Pulmonary artery endothelial cell (primary cell): ENCODE data around the gene CALHM4. TPM values are rescaled to one million over a fixed set of nuclear protein-coding genes. Genes with fewer than 3 reads are reported as not detected.

Source experiments
- DNase-seq: peaks from one replicate; pipeline ENCODE4 v3.0.0-alpha.2; 2011; ENCODE audit warnings: low read depth, low spot score
- total RNA-seq: library from RNA; depleted of rRNA; stranded (reverse); fragments of >200 nt; gene quantifications from 2 replicates; pipeline ENCODE4 v1.2.3, GENCODE V29; 2014

CALHM4 gene, protein sequence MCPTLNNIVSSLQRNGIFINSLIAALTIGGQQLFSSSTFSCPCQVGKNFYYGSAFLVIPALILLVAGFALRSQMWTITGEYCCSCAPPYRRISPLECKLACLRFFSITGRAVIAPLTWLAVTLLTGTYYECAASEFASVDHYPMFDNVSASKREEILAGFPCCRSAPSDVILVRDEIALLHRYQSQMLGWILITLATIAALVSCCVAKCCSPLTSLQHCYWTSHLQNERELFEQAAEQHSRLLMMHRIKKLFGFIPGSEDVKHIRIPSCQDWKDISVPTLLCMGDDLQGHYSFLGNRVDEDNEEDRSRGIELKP
- 0.13 and 0.28 TPM in 2 replicates for total RNA-seq

DNA sequence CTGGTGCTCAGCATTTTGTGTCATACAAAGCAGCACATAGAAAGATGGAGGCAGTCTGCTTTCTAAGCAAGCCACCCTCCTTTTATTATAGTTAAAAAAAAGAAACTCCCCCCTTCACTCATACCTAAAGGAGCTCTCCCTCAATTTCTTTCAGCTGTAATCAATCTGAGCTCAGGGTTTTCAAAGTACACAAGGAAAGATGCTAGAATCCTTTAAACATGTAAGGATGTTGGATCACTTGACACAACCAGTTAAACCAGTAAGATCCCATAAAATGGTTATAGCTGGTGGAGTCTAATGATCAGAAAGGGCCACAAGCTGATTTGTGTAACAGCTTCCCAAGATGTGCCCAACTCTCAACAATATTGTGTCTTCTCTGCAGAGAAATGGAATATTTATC lies at the start of gene CALHM4:
CALHM4 (plus strand) TSS at position 301 of the 400 bp plus-strand sequence; CDS start at position 344, 43 bp downstream.
- no peak for DNase-seq

DNA sequence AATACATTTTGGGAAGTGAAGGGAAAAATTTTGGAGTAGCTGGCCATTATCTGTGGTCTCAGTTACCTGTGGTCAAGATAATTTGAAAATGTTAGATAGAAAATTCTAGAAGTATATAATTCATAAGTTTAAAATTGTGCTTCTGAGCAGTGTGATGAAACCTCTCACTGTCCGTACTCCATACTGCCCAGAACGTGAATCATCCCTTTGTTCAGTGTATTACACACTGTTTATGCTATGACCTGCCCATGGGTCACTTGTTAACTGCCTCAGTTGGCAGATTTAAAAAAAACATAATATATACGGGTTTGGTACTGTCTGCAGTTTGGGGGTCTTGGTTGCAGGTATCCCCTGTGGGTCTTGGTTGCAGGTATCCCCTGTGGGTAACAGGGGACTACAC lies 46.2 kb upstream of the CALHM4 start:
- no peak for DNase-seq

DNA sequence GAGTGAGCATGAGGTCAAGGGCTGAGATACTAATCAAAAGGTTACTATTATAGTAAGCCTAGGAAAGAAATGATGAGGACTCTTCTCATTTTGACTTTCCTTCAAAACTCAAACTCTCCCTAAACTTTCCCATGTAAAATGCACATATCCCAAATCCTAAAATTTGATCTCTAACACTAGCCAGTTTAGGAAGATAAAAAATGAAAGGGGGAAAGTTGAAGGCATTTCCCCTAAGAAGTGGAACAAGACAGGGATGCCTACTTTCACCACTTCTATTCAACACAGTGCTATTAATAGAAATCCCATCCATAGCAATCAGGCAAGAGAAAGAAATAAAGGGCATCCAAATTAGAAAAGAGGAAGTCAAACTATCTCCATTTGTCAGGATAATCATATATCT lies 45.0 kb upstream of the CALHM4 start:
- DNase-seq: no peak

DNA sequence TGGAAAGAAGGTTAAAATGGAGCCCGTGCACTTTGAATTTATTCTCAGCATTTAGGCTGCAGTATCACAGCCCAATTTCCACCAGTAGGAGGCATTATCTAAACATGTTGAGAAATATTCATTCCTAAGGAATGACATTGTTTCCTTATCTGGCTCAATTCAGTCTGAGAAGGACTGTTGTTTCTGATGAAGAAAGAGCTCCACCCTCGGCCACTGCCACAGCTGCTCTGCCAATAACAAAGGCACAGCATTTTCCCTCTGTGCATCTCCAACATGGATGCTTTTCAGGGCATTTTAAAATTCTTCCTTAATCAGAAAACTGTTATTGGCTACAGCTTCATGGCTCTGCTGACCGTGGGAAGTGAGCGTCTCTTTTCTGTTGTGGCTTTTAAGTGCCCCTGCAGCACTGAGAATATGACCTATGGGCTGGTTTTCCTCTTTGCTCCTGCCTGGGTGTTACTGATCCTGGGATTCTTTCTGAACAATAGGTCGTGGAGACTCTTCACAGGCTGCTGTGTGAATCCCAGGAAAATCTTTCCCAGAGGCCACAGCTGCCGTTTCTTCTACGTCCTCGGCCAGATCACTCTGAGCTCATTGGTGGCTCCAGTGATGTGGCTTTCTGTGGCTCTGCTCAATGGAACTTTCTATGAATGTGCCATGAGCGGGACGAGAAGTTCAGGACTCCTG lies 42.0 kb upstream of the CALHM4 start, which contains the start of gene CALHM5:
CALHM5 (plus strand) TSS at position 216 of the 687 bp plus-strand sequence; CDS start at position 274, 58 bp downstream.
- DNase-seq: peak; percentile 74

DNA sequence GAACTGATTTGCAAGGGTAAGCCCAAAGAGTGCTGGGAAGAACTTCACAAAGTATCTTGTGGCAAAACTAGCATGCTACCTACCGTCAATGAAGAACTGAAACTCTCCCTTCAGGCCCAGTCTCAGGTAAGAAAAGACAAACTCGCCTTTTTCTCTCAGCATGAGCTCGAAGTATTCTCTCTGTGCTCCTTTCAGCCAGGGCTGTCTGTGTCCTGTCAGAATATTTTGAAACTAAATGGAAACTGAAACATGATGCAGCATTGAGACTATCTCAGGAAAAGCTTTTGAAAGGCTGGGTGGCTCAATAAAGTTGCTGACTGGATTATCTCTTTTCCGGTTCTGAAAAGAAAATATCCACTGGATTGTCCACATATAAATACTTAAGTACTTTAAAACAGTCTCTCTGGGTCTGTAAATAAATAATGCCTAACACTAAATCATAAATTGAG lies 41.4 kb upstream of the CALHM4 start:
- no peak for DNase-seq

DNA sequence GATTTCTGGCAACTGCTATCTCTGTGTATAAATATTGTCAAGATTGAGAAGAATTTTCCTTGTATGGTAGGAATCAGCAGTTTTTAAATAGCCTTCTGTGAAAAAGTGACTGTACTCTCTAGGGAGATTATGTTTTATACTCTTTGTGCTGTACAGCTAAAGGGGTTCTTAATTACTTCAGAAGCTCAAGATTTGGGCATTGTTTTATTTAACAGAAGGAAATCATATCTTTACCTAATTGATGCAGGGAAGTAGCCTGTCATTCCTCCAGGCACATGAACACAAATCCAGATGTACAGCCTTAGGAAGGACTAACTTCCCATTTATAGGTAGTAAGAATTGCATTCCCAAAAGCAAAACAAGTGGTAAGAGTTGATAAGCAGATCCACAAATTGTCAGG lies 40.8 kb upstream of the CALHM4 start:
- no peak for DNase-seq

DNA sequence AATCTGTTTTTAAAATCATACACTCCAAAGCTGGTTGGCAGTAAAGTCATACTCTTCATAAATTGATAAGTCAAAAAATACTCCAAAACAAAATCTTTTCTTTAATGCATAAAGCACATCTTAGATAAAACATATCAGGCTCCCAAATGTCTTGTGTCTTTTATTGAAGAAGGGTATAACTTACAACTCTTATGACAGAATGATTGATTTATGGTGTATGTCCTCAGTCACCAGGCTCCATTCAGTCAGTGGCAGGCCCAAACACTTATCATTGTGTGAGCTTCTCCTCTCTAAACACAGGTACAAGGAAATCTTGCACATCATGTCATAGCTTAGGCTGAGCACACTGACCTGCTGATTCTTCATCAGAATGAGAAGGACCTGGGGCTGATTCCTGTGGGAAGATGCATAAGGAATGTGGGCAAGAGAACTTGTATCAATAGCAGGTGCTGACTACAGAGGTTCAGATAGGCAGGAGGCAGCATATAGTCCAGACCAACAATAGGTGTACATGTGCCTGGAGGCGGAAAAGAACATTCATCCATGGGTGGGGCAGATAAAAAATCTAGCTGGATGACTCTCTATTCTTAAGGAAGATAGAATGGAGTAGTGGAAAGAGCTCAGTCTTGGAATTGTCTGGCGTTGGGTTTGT lies 40.2 kb upstream of the CALHM4 start:
- no peak for DNase-seq

DNA sequence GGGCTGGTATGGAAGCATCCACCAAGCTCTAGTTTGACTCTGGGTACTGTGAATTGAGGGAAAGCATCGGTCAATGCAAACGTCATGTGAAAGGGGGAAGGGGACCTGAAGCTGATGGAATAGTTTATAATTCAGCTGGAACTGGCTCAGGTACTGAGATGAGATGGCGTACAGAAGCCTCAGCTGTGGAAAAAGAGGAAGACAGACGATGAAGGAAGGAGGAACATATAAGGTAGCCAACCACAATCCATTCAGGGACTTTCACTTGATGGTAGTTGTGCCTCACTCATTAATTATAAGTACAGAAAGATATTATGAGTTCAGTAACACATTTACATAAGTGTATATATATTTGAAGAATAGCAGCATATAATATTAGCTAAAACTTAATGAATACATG lies 39.4 kb upstream of the CALHM4 start:
- DNase-seq: no peak

DNA sequence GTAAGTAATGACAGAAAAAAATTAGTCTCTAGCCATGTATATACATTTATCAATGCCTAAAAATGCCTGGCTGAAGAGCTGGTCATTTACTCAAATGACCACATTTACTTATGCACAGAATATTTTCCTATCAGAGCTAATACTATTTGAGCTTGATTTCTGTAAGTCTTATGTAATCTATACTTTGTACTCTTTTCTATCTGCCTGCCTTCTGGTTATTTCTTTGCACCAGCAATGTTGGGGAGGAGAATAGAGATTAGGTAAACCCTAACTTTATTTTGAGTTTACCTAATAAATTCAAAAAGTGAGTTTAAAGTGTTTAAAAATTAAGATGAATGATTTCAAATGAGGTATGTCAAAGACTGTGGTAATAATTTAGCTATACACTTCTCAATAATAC lies 38.4 kb upstream of the CALHM4 start:
- no peak for DNase-seq

DNA sequence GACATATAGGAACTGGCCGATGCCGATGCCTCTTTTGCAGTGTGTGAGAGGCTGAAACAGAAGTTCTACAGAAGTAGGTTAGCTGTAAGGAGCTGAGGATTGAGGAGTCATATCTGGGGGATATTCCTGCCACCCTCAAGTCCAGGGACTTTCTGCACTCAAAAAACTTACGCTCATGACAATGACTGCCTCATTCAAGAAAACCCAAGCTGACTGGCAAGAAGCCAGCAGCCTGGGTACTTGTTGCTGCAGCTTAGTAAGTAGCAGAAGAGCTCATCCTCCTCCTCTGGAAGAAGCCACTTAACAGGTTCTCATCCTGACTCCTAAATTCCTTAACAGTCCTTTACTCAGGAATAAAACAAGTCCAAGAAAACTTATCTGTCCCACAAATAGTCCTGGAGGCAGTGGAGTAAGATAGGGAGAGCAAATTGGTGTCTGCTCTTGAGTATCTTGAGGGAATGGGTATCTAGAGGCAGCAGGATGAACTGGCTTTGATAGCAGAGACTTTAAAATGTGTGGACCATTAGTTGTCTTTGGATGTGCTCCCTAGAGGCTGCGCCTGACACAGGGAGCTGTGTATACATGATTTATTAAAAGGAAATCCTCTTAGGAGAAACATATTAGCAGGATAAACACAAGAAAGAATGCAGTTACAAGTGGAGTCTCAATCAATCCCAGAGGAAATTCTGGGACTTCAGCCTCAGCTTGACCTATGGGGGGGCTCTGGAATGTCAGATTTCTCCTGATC lies 34.8 kb upstream of the CALHM4 start:
- DNase-seq: no peak

DNA sequence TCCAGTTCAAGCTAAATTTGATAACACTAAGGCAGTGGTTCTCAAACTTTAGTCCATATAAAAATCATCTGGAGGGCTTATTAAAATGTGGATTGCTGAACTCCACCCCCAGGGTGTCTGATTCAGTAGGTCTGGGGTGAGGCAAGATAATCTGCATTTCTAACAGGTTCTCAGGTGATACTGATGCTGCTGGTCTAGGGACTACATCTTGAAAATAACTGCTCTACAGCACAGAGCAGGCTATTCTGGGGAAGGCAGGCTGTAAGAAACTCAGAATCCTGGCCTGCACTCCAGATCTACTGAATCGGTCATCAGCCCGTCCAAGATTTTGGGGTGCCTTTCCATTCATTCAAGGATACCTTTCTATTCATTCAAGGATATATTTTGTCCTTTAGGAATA lies 30.7 kb upstream of the CALHM4 start:
- no peak for DNase-seq

DNA sequence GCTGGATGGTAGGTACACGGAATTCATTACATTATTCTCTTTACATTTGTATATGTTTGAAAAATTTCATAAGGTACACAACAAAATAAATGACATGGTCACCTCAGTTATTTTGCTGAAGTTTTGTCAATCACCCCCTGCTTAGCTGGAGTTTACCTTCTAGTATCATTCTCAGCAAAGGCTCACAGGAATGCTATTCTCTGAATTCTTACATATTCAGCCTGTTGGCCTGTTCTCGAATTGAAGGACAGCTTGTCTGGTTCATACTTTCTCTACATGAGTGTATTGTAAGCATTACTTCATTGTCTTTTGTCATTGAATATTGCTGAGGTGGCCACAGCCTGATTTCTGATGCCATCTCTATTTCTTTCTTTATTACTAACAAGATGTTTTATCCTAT lies 29.3 kb upstream of the CALHM4 start:
- DNase-seq: no peak

DNA sequence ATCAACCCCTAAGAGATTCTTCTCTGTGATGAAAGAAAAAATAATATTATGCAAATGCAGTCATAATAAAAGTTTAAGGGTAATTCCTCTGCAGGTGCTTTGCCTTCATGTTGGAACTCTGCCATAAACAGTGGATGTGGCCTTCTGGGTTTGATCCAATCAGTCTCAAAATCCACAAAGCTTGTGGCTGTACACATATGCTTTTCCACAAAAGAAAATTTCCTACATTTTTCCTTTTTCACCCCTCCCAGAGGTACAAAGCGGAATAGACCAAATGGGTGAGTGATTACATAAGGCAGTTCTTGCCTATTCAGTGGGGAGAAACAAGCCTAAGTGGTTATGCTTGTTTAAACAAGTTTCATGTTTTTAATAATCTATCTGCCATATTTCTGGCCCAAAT lies 25.4 kb upstream of the CALHM4 start:
- DNase-seq: no peak

DNA sequence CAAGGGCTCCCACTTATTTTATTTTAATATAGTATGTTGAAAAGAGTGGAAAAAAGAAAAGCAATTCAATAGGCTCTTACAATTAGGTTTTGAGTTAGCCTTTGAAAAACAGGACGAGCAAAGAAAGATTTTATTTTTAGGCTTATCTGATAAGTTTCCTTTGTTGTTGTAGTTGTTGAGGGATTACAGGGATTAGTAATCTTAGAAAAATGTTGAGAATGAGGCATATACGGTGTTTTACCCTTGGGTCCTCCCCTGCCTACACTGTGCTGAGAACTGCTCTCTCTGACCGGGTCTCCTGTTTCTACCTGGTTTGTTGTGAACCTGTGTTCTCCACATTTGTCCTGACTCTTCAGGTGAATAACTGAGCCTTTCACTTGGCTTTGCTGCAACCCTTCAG lies 24.8 kb upstream of the CALHM4 start:
- DNase-seq: no peak

DNA sequence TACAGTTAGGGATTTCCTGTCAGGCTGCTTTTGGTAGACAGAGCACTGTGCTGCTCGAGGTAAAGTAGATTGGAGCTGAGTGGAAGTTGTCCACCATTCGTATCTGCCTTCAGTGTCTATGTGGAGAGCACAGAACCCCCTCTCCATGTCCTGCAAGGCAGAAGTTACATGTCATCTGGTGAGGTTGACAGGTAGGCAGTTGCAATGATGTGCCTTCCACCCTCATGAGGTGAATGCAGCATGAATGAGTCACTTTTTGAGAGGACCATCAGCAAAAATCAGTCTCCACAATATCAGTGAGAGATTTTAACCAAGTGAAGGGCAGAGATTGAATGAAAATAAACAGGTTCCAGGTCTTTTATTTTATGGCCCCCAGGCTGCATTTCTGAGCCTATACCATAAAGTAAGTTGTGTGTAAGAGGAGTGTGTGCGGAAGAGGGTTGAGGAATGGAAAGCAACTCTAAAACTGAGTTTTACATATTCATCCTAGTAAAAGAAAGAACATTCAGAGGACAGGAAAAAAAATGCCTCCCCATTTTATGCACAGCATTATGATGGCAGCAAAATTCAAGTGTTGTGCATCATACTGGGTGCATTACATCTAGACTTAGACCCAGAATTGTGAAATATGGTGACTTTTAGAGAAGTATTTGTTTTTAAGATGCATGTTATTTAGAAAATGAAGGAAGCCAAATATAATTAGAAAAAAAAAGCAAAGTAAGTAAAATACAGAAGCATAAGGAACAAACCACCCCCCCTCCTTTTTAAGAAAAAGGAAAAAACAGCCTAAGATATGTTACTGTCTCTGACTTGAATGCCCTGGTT lies 23.9 kb upstream of the CALHM4 start:
- DNase-seq: no peak

DNA sequence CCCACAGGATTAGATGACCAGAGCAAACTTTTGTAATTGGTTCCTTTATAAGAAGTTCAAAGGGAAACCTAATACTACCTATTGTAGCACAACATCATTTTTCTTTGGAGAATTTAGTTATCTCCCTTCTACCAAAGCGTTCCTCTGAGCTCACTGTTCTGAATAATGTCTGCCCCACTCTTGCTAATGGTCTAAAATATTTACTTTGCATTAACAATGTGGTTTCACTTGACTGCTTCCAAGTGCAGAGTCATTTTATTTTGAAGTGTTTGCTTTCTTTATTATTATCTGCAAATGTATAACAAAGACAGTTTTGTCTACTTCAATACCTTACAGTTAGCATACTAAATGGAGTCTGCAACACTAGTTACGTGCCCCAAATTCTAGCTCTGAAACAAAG lies 23.1 kb upstream of the CALHM4 start:
- no peak for DNase-seq

DNA sequence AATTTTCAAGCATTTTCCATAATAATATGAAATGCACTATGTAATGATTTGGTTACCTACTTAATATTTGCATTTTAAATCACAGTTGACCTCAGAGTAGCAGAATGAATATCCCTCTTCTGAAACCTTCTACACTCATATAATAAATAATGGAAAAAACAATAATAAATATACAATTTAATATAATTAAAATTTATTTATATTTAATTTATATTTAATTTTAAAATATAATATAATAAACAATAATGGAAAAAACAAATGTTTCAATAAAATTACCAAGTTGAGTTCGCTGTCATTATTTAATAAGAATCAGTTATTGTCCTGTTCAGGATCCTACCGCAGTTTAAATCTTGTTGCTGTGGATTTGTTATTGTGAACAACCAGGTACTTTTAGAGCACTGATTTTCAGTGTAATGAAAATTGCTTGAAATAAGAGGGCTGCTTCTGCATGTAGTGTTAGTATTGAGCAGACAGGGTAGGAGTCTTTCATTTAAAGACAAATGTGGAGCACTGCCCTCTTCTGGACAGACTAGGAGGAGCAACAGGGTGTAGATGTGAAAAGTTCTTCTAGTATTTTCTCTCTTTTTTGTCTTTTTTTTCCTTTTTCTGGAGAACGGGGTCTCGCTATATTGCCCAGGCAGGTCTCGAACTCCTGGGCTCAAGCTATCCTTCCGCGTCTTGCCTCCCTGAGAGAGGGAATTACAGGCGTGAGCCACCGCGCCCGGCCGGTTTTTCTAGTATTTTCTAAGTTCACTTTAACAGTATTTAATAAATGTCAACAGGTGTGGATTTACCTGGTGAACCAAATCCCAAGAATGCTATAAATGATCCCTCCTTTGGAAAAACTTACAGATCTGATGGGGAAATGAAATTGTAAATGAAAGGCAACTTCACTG lies 21.6 kb upstream of the CALHM4 start:
- peak; percentile 53 for DNase-seq

DNA sequence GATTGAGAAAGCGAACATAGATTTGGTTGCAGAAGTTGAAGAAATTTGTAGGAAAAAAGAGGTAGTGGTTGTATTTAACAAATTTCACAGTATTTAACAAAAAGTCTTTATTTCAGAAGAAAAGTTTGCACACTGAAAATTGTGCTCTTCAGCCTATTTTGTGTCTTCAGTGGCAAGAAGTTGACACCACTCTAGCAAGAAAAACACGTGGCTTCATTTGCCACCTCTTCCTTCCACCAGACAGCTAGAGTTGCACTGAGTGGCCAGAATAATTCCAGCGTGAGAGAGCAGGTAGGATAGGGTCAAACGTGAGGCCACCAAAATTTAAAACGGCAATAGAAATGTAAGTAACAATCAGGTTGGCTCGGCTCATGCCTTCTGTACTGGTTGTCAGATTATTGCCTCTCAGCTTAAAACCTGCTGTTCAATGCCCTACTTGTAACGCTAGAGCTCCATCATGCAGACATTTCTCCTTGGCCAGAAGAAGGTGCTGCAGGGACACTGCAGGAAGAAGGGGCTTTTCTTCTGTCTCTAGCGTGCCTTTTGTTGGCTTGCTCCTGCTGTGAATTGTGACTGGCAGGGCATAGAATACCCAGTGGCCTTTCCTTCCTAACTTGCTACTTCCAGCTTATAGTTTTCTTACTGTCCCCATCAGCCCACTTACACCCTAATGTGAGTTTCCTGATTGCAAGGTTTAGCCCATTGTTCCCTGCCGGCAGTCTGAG lies 20.2 kb upstream of the CALHM4 start:
- DNase-seq: no peak

DNA sequence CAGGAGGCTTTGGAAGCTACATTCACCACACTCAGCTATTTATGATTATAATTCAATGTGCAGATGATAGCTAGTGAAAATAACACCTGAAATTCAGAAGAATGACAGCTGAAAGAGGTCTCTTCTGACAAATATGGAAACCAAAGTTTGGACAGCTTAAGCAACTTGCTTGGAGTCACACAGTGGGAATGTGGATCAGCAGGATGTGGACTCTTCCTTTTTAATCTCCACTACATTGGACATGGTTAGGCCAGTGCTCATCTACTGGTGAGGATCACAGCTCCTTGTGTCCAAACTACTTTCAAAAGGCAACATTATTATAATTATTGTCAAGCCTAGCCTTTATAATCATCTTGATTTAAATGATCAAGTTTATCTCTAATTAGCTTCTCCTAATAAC lies 18.4 kb upstream of the CALHM4 start:
- no peak for DNase-seq
